Caco-2 (cell line): ENCODE data around the gene PRPF38B. TPM values are rescaled to one million over a fixed set of nuclear protein-coding genes. Genes with fewer than 3 reads are reported as not detected.

Source experiments
- BruUV-seq: library from RNA; stranded (reverse); fragments of 400-500 nt; replicated peaks from 2 replicates; lab custom pipeline; 2021; lab: Mats Ljungman, UMichigan
- CTCF ChIA-PET: fragments of 300-600 bp; sonication (Branson Sonifier 250); formaldehyde crosslinking; loops from one replicate; lab custom pipeline; 2022; ENCODE audit warnings: antibody characterized with exemption; lab: Charles Lee
- POLR2A ChIA-PET: fragments of 300-600 bp; sonication (Branson Sonifier 250); formaldehyde crosslinking; loops from one replicate; lab custom pipeline; 2022; ENCODE audit warnings: antibody characterized with exemption; lab: Charles Lee
- DNase-seq, 2 experiments: peaks; one replicate each; pipeline versions ENCODE4 v3.0.0 to v3.0.0-alpha.2; 2020 to 2022
- H3K27me3 ChIP-seq: replicated peaks from 2 replicates; pipeline ENCODE4 v1.6.0; 2011; ENCODE audit warnings: low read length; ENCODE audit not compliant: control insufficient read depth, insufficient read depth
- H3K36me3 ChIP-seq: 2 replicates; pipeline ENCODE4 v1.5.1; 2011; ENCODE audit warnings: low read length; ENCODE audit not compliant: control insufficient read depth, insufficient read depth
- H3K4me1 ChIP-seq: fragments of 250-450 bp; sonication (Bioruptor Pico); 2 replicates; pipeline ENCODE4 v1.5.1; 2020; ENCODE audit warnings: mild to moderate bottlenecking
- H3K4me3 ChIP-seq: 2 replicates; pipeline ENCODE4 v1.5.1; 2011; ENCODE audit warnings: low read depth, mild to moderate bottlenecking, control low read depth, low read length
- H3K9me3 ChIP-seq: fragments of 250-450 bp; sonication (Bioruptor Pico); 2 replicates; pipeline ENCODE4 v1.5.1; 2020; ENCODE audit warnings: mild to moderate bottlenecking, moderate library complexity
- H3K27ac Mint-ChIP-seq: one replicate; pipeline ENCODE4 v1.8.0; 2022; ENCODE audit warnings: mixed read lengths; ENCODE audit not compliant: unreplicated experiment
- H3K27me3 Mint-ChIP-seq: one replicate; pipeline ENCODE4 v1.8.0; 2022; ENCODE audit warnings: mixed read lengths; ENCODE audit not compliant: insufficient read depth, unreplicated experiment
- H3K36me3 Mint-ChIP-seq: one replicate; pipeline ENCODE4 v1.8.0; 2022; ENCODE audit warnings: mild to moderate bottlenecking, mixed read lengths; ENCODE audit not compliant: insufficient read depth, unreplicated experiment
- H3K4me1 Mint-ChIP-seq: one replicate; pipeline ENCODE4 v1.8.0; 2022; ENCODE audit warnings: low read depth, mixed read lengths; ENCODE audit not compliant: unreplicated experiment
- H3K4me3 Mint-ChIP-seq: one replicate; pipeline ENCODE4 v1.8.0; 2022; ENCODE audit warnings: mild to moderate bottlenecking, moderate library complexity, mixed read lengths; ENCODE audit not compliant: unreplicated experiment
- H3K9me3 Mint-ChIP-seq: one replicate; pipeline ENCODE4 v1.8.0; 2022; ENCODE audit warnings: mixed read lengths; ENCODE audit not compliant: unreplicated experiment
- intact Hi-C: fragments of 100-400 bp; cut with micrococcal nuclease; formaldehyde crosslinking; loops from one replicate; pipeline ENCODE4 v1.10.0; 2022; ENCODE audit not compliant: unreplicated experiment
- total RNA-seq: library from RNA; stranded (reverse); gene quantifications from 2 replicates; pipeline ENCODE4 v1.2.3, GENCODE V29; 2022
- TF ChIP-seq, protein P1 (sequence below), 2 experiments: fragments of 200-600 bp in 1 of 2; IDR thresholded peaks; 1 replicate in 1 of 2; 2 replicates in 1 of 2; pipeline versions ENCODE4 v1.5.1 to v1.8.0; 2011 to 2022; ENCODE audit warnings: antibody characterized with exemption in 1 of 2, control low read depth in 1 of 2, inconsistent platforms in 1 of 2, low read depth in 1 of 2, low read length in 1 of 2, mild to moderate bottlenecking in 1 of 2, moderate library complexity in 1 of 2; ENCODE audit not compliant: insufficient read depth in 1 of 2, severe bottlenecking in 1 of 2, unreplicated experiment in 1 of 2

Gene PRPF38B
- total RNA-seq, 1 experiment from 2014 or later, result 37.7 TPM

GRCh38 chr1:108703939-108704338 is 11.8 kb downstream of the PRPF38B start:
- Mint-ChIP-seq H3K4me1 (peaks cover 6% of the 10 kb centered on the region), H3K36me3 (peaks cover 28% of the 10 kb centered on the region), H3K27me3 (no peaks in the 10 kb centered on the region), H3K4me3 (no peak overlapping the region), H3K27ac (no peak overlapping the region), H3K9me3 (no peaks in the 10 kb centered on the region)
- intact Hi-C loops, result loop anchor here (2.0 kb wide), 1 partner anchor 43 kb away; the partner anchor contains the start of gene STXBP3
- Histone ChIP-seq H3K27me3 (no peaks in the 10 kb centered on the region), H3K9me3 (no peaks in the 10 kb centered on the region), H3K36me3 (no peaks in the 10 kb centered on the region; the same call in 1 of the 2 replicates), H3K4me1 (no peaks in the 10 kb centered on the region; the same call in 1 of the 2 replicates), H3K4me3 (no peak overlapping the region)
- no peak for DNase-seq
- ChIA-PET POLR2A (no interaction called here), CTCF (interaction anchor here (0.6 kb wide), 1 partner anchor 134 kb away, joined by 3 read pairs; no protein-coding TSS in a partner anchor)
- TF ChIP-seq, protein P1, sequence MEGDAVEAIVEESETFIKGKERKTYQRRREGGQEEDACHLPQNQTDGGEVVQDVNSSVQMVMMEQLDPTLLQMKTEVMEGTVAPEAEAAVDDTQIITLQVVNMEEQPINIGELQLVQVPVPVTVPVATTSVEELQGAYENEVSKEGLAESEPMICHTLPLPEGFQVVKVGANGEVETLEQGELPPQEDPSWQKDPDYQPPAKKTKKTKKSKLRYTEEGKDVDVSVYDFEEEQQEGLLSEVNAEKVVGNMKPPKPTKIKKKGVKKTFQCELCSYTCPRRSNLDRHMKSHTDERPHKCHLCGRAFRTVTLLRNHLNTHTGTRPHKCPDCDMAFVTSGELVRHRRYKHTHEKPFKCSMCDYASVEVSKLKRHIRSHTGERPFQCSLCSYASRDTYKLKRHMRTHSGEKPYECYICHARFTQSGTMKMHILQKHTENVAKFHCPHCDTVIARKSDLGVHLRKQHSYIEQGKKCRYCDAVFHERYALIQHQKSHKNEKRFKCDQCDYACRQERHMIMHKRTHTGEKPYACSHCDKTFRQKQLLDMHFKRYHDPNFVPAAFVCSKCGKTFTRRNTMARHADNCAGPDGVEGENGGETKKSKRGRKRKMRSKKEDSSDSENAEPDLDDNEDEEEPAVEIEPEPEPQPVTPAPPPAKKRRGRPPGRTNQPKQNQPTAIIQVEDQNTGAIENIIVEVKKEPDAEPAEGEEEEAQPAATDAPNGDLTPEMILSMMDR (IDR thresholded peaks at IDR 0.05; ENCODE audit: insufficient read depth in 1 of 2, low read depth in 1 of 2, low read length in 1 of 2, severe bottlenecking in 1 of 2, unreplicated experiment in 1 of 2), result no peak
- no TSS peak for BruUV-seq

- Histone ChIP-seq H3K4me1 (no peaks in the 10 kb centered on the region; the same call in 1 of the 2 replicates), H3K4me3 (no peak overlapping the region), H3K27me3 (no peaks in the 10 kb centered on the region), H3K9me3 (no peaks in the 10 kb centered on the region), H3K36me3 (no peaks in the 10 kb centered on the region)
- TF ChIP-seq, protein P1 (IDR thresholded peaks at IDR 0.05; ENCODE audit: insufficient read depth in 1 of 2, low read depth in 1 of 2, low read length in 1 of 2, severe bottlenecking in 1 of 2, unreplicated experiment in 1 of 2), result no peak
- Mint-ChIP-seq H3K4me3 (no peak overlapping the region), H3K27ac (no peak overlapping the region), H3K9me3 (no peaks in the 10 kb centered on the region), H3K27me3 (no peaks in the 10 kb centered on the region), H3K36me3 (peaks cover 22% of the 10 kb centered on the region), H3K4me1 (peaks cover 3% of the 10 kb centered on the region)
- intact Hi-C loops, result no loop called here
- ChIA-PET POLR2A (no interaction called here), CTCF (interaction anchor here (0.6 kb wide), 1 partner anchor 135 kb away, joined by 3 read pairs; no protein-coding TSS in a partner anchor)
- BruUV-seq, result no TSS peak
- no peak for DNase-seq
Observed at GRCh38 chr1:108704496-108704895, 12.4 kb downstream of the PRPF38B start.

GRCh38 chr1:108706643-108707042 is 14.5 kb downstream of the PRPF38B start:
- intact Hi-C loops, result no loop called here
- H3K36me3 Mint-ChIP-seq, result peaks cover 11% of the 10 kb centered on the region
- TF ChIP-seq, protein P1 (IDR thresholded peaks at IDR 0.05; ENCODE audit: insufficient read depth in 1 of 2, low read depth in 1 of 2, low read length in 1 of 2, severe bottlenecking in 1 of 2, unreplicated experiment in 1 of 2), result no peak
- no peak for DNase-seq
- Histone ChIP-seq H3K27me3 (no peaks in the 10 kb centered on the region), H3K36me3 (no peaks in the 10 kb centered on the region), H3K9me3 (no peaks in the 10 kb centered on the region), H3K4me3 (no peak overlapping the region), H3K4me1 (no peaks in the 10 kb centered on the region; the same call in 1 of the 2 replicates)
- POLR2A ChIA-PET, result no interaction called here
- no peaks in the 10 kb centered on the region for H3K4me1 Mint-ChIP-seq
- no peak overlapping the region for H3K4me3 Mint-ChIP-seq
- BruUV-seq, result no TSS peak
- H3K27ac Mint-ChIP-seq, result no peak overlapping the region
- CTCF ChIA-PET, result no interaction called here
- H3K27me3 Mint-ChIP-seq, result no peaks in the 10 kb centered on the region
- no peaks in the 10 kb centered on the region for H3K9me3 Mint-ChIP-seq
